Pulmonary artery endothelial cell (primary cell): ENCODE data around the gene SP9. TPM values are rescaled to one million over a fixed set of nuclear protein-coding genes. Genes with fewer than 3 reads are reported as not detected.
"Not testable (repeated sequence)": the region's sequence is repeated elsewhere in the genome, so short reads cannot be mapped to it uniquely, and the experiment has no call there.

Experiments used
- DNase-seq: peaks from one replicate; pipeline ENCODE4 v3.0.0-alpha.2; 2011; ENCODE audit warnings: low read depth, low spot score
- total RNA-seq: library from RNA; depleted of rRNA; stranded (reverse); fragments of >200 nt; gene quantifications from 2 replicates; pipeline ENCODE4 v1.2.3, GENCODE V29; 2014

SP9 gene
- total RNA-seq, 1 donor from 2014 or later, result not detected

DNA sequence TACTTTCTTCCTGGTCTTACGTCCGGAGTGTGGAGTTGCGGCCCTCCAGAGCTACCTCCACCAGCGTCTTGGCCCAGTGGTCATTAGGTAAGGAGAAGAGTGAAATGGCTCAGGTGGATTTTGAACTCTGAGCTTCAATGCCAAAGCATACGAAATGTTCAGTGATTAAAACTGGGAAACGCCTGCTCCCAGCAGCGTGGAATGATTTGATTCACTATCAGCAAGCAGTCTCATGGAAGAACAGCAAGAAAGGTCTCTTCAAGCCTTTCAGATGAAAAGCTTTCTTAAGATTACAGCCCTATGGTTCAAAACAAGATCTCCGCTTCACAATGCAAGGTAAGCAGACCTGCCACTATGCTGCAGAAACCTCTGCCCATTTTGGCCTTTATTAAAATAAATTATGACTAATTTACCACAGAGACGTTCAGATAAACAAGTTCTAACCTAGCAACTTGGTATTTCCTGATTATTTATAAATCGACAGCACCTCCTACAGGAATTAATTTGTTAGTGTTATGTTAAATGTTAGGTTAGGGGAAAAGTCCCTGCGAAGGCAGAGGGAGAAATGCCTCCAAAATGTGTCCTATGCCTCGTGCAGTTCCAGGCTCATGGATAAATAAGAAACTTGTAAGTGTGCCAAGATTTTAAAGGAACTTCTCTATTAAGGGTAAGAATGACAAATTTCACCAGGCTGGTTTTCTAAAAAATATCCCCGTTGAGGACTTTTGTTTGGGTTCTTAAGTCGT, 10.1 kb downstream of the SP9 start:
- DNase-seq, result no peak

DNA sequence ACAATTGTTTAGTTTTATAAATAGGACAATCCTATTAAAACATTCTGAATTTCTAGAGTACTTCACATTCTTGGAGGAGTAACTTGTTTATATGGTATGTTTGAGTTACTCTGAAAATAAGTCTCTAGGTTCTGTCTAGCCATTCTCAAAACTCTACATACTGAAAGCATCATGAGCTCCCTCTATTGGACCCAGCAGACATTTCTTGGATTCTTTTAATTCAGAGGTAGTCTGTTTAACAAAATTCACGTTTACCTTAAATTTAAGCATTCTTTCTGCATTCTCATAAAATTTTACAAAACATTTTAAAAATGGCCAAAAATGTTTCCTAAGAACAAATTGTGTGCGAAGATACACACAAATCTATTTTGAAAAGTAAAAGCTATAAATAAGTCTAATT, 15.3 kb downstream of the SP9 start:
- DNase-seq, result no peak

DNA sequence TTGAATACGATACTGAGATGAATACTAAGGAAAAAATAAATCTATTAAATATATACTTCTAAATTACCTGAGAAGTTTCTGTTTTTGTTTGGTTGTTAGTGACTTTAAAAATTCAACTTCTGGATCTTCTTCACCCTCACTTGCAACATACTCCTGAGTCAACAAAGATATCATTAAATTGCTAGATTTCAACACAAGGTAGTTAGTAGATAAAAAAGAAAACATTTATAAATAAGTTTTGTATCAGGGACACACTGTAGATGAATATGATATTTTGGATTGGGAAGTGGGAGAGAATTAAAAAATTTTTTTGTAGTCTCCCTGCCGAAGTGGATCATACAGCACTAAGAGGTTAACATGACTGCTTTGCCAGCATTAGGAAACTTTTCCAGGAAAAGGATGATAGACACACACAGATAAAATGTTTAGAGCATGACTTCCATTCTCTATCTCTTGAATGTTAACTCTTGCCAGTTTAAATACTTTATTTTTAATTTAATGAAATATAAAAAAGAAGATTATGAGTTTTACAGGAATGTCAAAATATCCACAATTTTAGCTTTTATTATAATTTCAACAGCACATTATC, 15.9 kb downstream of the SP9 start:
- no peak for DNase-seq

DNA sequence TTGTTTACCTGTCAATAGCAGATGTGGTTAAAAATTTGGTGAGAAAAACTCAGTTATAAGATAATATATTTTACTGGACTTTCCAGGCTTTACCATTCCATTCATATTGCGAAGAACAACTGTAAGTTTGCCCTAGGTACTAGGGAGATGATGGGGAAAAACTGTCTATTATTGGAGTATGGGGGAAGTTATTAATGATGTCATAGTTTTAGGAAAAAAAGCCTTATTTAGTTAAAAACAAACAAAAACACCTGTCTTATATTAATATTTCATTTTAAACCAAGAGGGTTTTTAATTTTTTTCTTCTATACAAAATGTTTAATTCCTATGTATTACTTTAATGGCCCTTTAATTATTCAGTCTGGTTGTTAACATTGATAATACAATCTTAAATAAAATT, 18.2 kb downstream of the SP9 start:
- no peak for DNase-seq

DNA sequence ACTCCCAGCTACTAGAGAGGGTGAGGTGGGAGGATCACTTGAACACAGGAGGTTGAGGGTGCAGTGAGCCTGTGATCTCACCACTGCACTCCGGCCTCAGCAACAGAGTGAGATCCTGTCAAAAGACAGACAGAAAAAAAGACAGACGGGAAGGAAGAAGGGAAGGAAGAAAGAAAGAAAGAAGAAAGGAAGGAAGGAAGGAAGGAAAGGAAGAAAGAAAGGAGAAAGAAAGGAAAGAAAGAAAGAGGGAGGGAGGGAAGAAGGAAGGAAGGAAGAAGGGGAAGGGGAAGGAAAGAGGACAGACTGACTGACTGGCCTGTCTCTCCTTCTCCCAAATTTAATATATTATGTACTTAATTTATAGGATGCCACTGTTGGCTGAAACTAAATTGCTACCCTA, 21.6 kb downstream of the SP9 start:
- no peak for DNase-seq

DNA sequence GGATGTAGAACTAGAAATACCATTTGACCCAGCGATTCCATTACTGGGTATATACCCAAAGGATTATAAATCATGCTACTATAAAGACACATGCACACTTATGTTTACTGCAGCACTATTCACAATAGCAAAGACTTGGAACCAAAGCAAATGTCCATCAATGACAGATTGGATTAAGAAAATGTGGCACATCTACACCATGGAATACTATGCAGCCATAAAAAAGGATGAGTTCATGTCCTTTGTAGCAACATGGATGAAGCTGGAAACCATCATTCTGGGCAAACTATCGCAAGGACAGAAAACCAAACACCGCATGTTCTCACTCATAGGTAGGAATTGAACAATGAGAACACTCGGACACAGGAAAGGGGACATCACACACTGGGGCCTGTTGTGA, 24.9 kb downstream of the SP9 start:
- not testable (repeated sequence) for DNase-seq

DNA sequence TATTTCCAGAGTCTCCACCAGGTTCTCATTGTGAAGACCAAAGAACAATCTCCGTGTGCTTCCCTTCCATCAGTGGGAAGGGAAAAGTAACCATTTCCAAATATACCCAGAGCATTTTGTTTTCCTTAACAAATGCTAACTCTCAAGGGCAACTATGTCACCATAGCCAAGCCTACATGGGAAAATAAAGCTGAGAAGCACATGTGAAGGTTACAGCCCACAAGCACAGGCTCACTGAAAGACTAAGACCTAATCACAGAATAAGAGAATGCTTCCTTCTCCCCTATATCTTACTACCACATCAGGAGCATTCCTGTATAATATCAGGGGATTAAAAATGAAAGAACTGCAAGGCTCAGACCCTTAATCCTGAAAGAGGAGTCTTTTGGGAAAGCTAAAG, 28.2 kb downstream of the SP9 start:
- no peak for DNase-seq

DNA sequence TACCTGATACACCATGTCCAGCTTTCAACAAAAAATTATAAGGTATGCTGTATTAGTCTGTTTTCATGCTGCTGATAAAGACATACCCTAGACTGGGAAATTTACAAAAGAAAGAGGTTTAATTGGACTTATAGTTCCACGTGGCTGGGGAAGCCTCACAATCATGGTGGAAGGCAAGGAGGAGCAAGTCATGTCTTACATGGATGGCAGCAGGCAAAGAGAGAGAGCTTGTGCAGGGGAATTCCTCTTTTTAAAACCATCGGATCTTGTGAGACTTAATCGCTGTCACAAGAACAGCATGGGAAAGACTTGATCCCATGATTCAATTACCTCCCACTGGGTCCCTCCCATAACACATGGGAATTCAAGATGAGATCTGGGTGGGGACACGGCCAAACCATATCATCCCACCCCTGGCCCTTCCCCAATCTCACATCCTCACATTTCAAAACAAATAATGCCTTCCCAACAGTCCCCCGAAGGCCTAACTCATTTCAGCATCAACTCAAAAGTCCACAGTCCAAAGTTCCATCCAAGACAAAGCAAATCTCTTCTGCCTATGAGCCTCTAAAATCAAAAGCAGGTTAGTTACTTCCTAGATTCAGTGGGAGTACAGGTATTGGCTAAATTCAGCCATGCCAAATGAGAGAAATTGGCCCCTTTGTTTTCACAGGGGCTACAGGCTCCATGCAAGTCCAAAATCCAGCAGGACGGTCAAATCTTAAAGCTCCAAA, 28.9 kb downstream of the SP9 start:
- not testable (repeated sequence) for DNase-seq

DNA sequence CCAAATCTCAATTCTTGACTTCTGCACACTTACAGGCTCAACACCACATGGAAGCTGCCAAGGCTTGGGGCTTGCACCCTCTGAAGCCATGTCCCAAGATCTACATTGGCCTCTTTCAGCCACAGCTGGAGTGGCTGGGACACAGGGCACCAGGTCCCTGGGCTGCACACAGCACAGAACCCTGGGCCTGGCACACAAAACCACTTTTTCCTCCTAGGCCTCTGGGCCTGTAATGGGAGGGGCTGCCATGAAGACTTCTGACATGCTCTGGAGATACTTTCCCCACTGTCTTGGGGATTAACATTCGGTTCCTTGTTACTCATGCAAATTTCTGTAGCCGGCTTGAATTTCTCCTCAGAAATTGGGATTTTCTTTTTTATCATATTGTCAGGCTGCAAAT, 29.9 kb downstream of the SP9 start:
- no peak for DNase-seq

DNA sequence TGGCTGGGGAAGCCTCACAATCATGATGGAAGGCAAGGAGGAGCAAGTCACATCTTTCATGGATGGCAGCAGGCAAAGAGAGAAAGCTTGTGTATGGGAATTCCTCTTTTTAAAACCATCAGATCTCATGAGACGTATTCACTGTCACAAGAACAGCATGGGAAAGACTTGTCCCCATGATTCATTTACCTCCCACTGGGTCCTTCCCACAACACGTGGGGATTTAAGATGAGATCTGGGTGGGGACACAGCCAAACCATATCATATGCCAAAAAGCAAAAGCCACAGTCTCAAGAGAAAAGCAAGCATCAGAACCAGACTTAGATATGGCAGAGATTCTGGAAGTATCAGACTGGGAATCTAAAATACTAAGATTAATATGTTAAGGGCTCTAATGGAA, 30.8 kb downstream of the SP9 start:
- no peak for DNase-seq

DNA sequence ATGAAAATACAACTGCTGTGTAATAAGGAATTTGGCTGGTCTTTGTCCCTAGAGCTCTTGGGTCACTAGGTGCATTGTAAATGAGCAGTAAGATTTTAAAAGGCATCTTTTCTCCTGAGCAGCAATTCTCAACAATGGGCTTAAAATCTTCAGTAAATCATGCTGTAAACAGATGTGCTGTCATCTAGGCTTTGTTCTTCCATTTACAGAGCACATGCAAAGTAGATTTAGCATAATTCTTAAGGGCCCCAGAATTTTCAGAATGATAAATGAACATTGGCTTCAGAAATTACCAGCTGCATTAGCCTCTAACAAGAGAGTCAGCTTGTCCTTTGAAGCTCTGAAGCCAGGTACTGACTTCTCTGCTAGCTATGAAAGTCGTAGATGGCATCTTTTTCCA, 33.9 kb downstream of the SP9 start:
- no peak for DNase-seq

DNA sequence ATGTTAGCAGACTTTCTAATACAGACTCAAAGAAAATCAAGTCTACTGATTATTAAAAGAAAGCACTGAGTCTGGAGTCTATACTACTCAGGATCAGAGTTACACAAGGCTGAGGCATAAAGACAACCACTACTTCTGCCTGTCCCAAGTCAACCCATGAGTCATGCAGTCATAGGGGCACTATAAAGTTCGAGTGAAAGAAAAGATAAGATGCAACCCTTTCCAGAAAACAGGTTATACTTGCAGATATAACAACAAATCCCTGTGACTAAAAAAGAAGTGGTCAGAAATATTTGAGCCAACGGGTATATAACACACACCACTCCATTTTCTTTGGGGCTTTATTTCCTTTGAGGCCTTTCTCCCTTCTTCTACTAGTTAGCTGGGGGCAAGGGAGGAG, 42.2 kb downstream of the SP9 start:
- no peak for DNase-seq

DNA sequence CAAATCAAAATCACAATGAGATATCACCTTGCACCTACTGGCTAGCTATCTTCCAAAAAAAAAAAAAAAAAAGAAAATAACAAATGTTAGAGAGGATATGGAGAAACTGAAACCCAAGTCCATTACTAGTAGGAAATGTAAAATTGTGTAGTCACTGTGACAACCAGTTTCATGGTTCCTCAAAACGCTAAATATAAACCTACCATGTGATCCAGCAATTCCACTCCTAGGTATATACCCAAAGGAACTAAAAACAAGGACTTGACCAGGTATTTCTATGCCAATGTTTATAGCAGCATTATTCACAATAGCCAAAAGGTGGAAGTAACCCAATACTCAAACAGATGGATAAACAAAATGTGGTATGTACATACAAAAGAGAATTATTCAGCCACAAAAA, 49.0 kb downstream of the SP9 start:
- no peak for DNase-seq

DNA sequence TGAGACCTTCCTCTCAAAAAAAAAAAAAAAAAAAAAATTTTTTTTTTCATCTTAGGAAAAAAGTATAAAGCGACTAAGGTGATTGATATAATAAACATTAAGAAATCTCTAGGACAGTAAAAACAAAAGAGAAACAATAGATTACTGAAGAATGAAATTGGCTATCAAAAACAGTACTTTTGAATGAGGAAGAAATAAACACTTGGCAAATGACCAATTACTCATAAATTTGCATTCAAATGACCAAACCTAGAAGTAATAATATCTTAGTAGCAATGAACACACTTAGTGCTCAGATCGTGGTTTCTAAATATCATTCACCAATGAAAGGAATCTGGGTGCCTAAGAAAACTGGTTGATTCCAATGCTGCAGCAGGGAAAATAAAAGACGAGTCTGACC, 50.4 kb downstream of the SP9 start:
- no peak for DNase-seq

Other genes with a start within 250 kb of the SP9 start
- 123 and 127 TPM in 2 replicates for gene OLA1, start 86.4 kb upstream of the SP9 start, total RNA-seq
- 19.7 and 30.6 TPM in 2 replicates for gene SCRN3, start 60.8 kb downstream of the SP9 start, total RNA-seq
- 1.9 and 2.3 TPM in 2 replicates for gene GPR155, start 152.1 kb downstream of the SP9 start, total RNA-seq